Esophagus muscularis mucosa (tissue), 4 donors: ENCODE measurements around the gene RIT1.

Experiments used
- EP300 ChIP-seq: sonication (generic); formaldehyde crosslinking; IDR thresholded peaks from one replicate; pipeline ENCODE4 v1.6.1; 2017; ENCODE audit warnings: antibody characterized with exemption
- POLR2A ChIP-seq: fragments of 450-650 bp; IDR thresholded peaks from one replicate; pipeline ENCODE4 v1.6.1; 2017; ENCODE audit warnings: antibody characterized with exemption, moderate library complexity, mild to moderate bottlenecking, low read depth
- POLR2AphosphoS5 ChIP-seq, 2 donors: sonication (generic); formaldehyde crosslinking; IDR thresholded peaks; one replicate each; pipeline ENCODE4 v1.6.1; 2017; ENCODE audit warnings: antibody characterized with exemption in 2 of 2
- TF ChIP-seq, protein P1 (sequence below), 3 experiments: fragments of 200-600 bp in 2 of 3; fragments of 450-650 bp in 1 of 3; sonication (generic) in 2 of 3; IDR thresholded peaks; one replicate each; pipeline ENCODE4 v1.5.1; 2017 to 2019; ENCODE audit warnings: antibody characterized with exemption in 3 of 3, mild to moderate bottlenecking in 2 of 3, moderate library complexity in 1 of 3

DNA sequence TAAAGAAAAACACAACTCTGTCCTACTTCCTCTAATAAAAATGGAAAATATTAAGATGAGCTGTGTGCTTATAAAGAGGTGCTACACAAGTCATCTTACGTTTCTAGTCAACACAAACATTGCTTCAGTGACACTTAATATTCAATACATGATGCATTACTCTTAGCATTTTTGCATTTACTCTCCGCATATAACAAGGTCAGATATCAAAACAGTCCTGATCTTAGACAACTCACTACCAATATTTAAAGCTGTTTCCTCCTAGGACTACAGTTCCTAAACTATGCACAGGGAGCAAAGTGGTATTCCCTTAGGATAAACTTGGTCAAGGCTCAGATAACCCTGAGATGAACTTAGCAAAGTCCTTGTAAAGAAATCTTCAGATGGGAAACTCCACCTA, 12.3 kb downstream of the RIT1 start:
- TF ChIP-seq, protein P1, sequence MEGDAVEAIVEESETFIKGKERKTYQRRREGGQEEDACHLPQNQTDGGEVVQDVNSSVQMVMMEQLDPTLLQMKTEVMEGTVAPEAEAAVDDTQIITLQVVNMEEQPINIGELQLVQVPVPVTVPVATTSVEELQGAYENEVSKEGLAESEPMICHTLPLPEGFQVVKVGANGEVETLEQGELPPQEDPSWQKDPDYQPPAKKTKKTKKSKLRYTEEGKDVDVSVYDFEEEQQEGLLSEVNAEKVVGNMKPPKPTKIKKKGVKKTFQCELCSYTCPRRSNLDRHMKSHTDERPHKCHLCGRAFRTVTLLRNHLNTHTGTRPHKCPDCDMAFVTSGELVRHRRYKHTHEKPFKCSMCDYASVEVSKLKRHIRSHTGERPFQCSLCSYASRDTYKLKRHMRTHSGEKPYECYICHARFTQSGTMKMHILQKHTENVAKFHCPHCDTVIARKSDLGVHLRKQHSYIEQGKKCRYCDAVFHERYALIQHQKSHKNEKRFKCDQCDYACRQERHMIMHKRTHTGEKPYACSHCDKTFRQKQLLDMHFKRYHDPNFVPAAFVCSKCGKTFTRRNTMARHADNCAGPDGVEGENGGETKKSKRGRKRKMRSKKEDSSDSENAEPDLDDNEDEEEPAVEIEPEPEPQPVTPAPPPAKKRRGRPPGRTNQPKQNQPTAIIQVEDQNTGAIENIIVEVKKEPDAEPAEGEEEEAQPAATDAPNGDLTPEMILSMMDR (IDR thresholded peaks at IDR 0.05): no peak
- no peak for TF ChIP-seq POLR2A
- no peak for TF ChIP-seq POLR2AphosphoS5 (IDR thresholded peaks at IDR 0.05)
- no peak for TF ChIP-seq EP300
